ENCODE measurements around the gene NCMAP. TPM values are rescaled to one million over a fixed set of nuclear protein-coding genes. Genes with fewer than 3 reads are reported as not detected.

The NCMAP gene
- total and polyA plus RNA-seq, 2 of the 4 experiments (the other 2 are of a cell fraction), result not detected

- H3K4ac ChIP-seq (ENCODE audit: low read depth, low read length), result no peak overlapping the region
- H2AK9ac ChIP-seq (replicated peaks; ENCODE audit: low read depth, low read length, poor library complexity), result no peak overlapping the region
- no peak overlapping the region for H2BK15ac ChIP-seq (ENCODE audit: low read depth, low read length)
- H3K23ac ChIP-seq (ENCODE audit: low read depth, low read length), result no peak overlapping the region
- no peak overlapping the region for H2AFZ ChIP-seq (replicated peaks; ENCODE audit: low read length, poor library complexity)
- H3K9me1 ChIP-seq (ENCODE audit: insufficient read depth, low read length), result no peaks in the 10 kb centered on the region
- no CpG with 5 or more reads among the region's 4 CpGs for WGBS, 2 experiments (ENCODE audit: extremely low coverage in 2 of 2, insufficient read length in 1 of 2)
- ATAC-seq (ENCODE audit: low read depth), result peak; percentile 96
- DNase-seq, result peak; percentile 83
- POLR2A ChIA-PET (ENCODE audit: unreplicated experiment), result no interaction called here
- in situ Hi-C loops (cut with MboI; ENCODE audit: low sequenced_read_pairs) (loop anchor here (10.0 kb wide), 1 partner anchor 241 kb away; no protein-coding TSS in a partner anchor), intact Hi-C loops (cut with micrococcal nuclease) (loop anchor here (1.0 to 5.0 kb wide), 4 partner anchors 42 to 436 kb away; no protein-coding TSS in a partner anchor), dilution Hi-C loops (cut with HindIII; ENCODE audit: low sequenced_read_pairs, unreplicated experiment) (no loop called here)
- no peak overlapping the region for H3K56ac ChIP-seq (ENCODE audit: extremely low read depth, insufficient read depth, low read length)
- H3K4me3 ChIP-seq (ENCODE audit: insufficient read depth, low read depth, low read length), result no peak overlapping the region
- no peaks in the 10 kb centered on the region for H3K4me1 ChIP-seq (ENCODE audit: control insufficient read depth, insufficient read depth, low read length)
- H3K36me3 ChIP-seq (ENCODE audit: control insufficient read depth, insufficient read depth, low read length), result no peaks in the 10 kb centered on the region
- TF ChIP-seq ELK1 (IDR thresholded peaks at IDR 0.05; ENCODE audit: borderline replicate concordance, low read depth, low read length), result no peak
- peak; percentile 81 for TF ChIP-seq RAD21 (IDR thresholded peaks at IDR 0.05; ENCODE audit: low read length)
- TF ChIP-seq USF2 (IDR thresholded peaks at IDR 0.05; ENCODE audit: low read depth, low read length), result no peak
- no peak for TF ChIP-seq MXI1 (IDR thresholded peaks at IDR 0.05; ENCODE audit: borderline replicate concordance, low read depth, low read length)
- TF ChIP-seq CHD1 (IDR thresholded peaks at IDR 0.05; ENCODE audit: low read depth, low read length), result no peak
- no peak for TF ChIP-seq RFX5 (IDR thresholded peaks at IDR 0.05; ENCODE audit: low read depth, low read length)
- no peak for TF ChIP-seq BHLHE40 (IDR thresholded peaks at IDR 0.05; ENCODE audit: low read depth, low read length)
- no peak for TF ChIP-seq RCOR1 (IDR thresholded peaks at IDR 0.05; ENCODE audit: insufficient replicate concordance, low read length)
- TF ChIP-seq SMC3 (IDR thresholded peaks at IDR 0.05; ENCODE audit: low read depth, low read length), result peak; percentile 81
- peak; percentile 81 for TF ChIP-seq CTCF (conservative IDR thresholded peaks at IDR 0.05; ENCODE audit: low read depth, low read length)
- no peak for TF ChIP-seq CEBPB (IDR thresholded peaks at IDR 0.05; ENCODE audit: low read depth, low read length)
- TF ChIP-seq POLR2A (IDR thresholded peaks at IDR 0.05; ENCODE audit: low read depth, low read length), result no peak
- no peak for TF ChIP-seq MAZ (IDR thresholded peaks at IDR 0.05; ENCODE audit: borderline replicate concordance, low read depth, low read length)
- no peak for TF ChIP-seq MAFK (IDR thresholded peaks at IDR 0.05; ENCODE audit: low read depth, low read length)
- TF ChIP-seq NFE2L2 (IDR thresholded peaks at IDR 0.05; ENCODE audit: low read depth, low read length), result no peak
- no peak for TF ChIP-seq FOS (IDR thresholded peaks at IDR 0.05; ENCODE audit: low read depth, low read length)
- no peak overlapping the region for H4K8ac ChIP-seq (ENCODE audit: low read depth in 2 of 2, low read length in 2 of 2)
- H3K9me3 ChIP-seq (ENCODE audit: control insufficient read depth, insufficient read depth, low read length), result no peaks in the 10 kb centered on the region
- no peak overlapping the region for H2BK20ac ChIP-seq (ENCODE audit: low read depth, low read length)
- no peak overlapping the region for H4K91ac ChIP-seq (ENCODE audit: insufficient read depth, low read depth, low read length)
- peaks cover 18% of the 10 kb centered on the region for H3K27me3 ChIP-seq (ENCODE audit: control insufficient read depth, insufficient read depth, low read length)
- no peak overlapping the region for H3K18ac ChIP-seq (ENCODE audit: low read depth, low read length)
- H2BK5ac ChIP-seq (ENCODE audit: low read depth, low read length, poor library complexity, severe bottlenecking), result no peak overlapping the region
- H3K9ac ChIP-seq (ENCODE audit: low read depth, low read length), result no peak overlapping the region
- no peaks in the 10 kb centered on the region for H4K20me1 ChIP-seq (ENCODE audit: insufficient read depth, low read length)
- no TSS peak for BruUV-seq (replicated peaks)
- H3K79me1 ChIP-seq (ENCODE audit: low read depth in 1 of 2, low read length in 2 of 2), result no peaks in the 10 kb centered on the region
- no peak overlapping the region for H4K5ac ChIP-seq (ENCODE audit: low read depth, low read length)
- no peak overlapping the region for H3K14ac ChIP-seq (replicated peaks; ENCODE audit: low read depth, low read length)
- CTCF ChIA-PET, result interaction anchor here (0.6 to 1.0 kb wide), 6 partner anchors 12 to 434 kb away, joined by 3 to 5 read pairs (median 3); no protein-coding TSS in a partner anchor
- no peak overlapping the region for H2AK5ac ChIP-seq (ENCODE audit: low read depth, low read length)
- no peak overlapping the region for H3K4me2 ChIP-seq (ENCODE audit: low read depth, low read length)
- H2BK120ac ChIP-seq (ENCODE audit: low read depth, low read length), result no peak overlapping the region
- H3K27ac ChIP-seq (ENCODE audit: insufficient read depth, low read length), result no peak overlapping the region
These were observed 79.4 kb downstream of the NCMAP start for GRCh38 chr1:24635195-24635843.
